ENCODE measurements around the gene DOLPP1.

Gene DOLPP1

DNA sequence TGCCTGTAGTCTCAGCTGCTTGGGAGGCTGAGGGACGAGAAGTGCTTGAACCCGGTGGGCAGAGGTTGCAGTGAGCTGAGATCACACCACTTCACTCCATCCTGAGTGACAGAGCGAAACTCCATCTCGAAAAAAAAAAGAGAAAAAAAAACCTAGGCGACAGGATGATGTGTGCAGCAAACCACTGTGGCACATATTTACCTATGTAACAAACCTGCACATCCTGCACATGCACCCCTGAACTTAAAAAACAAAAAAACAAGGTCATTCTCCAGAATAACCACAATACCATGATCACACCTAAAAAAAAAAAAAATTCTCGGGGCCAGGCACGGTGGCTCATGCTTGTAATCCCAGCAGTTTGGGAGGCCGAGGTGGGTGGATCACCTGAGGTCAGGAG is 7.5 kb upstream of the DOLPP1 start:
- Mint-ChIP-seq H3K4me3 (peak overlapping the region; percentile 31), H3K4me1 (ENCODE audit: low read depth) (peaks cover 16% of the 10 kb centered on the region), H3K27ac (peak overlapping the region; percentile 76), H3K27me3 (ENCODE audit: low read depth) (no peaks in the 10 kb centered on the region), H3K9me3 (no peaks in the 10 kb centered on the region), H3K36me3 (ENCODE audit: low read depth) (peaks cover 7% of the 10 kb centered on the region)

DNA sequence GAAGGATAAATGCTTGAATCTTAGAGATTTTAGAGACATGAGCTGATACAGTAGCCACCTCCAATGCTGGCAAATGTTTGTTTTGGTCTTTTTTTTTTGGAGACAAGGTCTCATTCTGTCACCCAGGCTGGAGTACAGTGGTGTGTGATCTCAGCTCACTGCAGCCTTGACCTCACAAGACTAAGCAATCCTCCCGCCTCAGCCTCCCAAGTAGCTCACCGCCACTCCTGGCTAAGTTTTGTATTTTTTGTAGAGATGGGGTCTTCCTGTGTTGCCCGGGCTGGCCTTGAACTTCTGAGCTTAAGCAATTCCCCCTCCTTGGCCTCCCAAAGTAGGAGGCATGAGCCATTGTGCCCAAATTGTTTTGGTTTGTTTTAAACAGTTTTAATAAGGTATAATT is 6.8 kb upstream of the DOLPP1 start:
- H3K27ac Mint-ChIP-seq: no peak overlapping the region
- H3K4me3 Mint-ChIP-seq: no peak overlapping the region
- H3K4me1 Mint-ChIP-seq (ENCODE audit: low read depth): peaks cover 14% of the 10 kb centered on the region
- peaks cover 2% of the 10 kb centered on the region for H3K36me3 Mint-ChIP-seq (ENCODE audit: low read depth)
- no peaks in the 10 kb centered on the region for H3K9me3 Mint-ChIP-seq
- H3K27me3 Mint-ChIP-seq (ENCODE audit: low read depth): no peaks in the 10 kb centered on the region

DNA sequence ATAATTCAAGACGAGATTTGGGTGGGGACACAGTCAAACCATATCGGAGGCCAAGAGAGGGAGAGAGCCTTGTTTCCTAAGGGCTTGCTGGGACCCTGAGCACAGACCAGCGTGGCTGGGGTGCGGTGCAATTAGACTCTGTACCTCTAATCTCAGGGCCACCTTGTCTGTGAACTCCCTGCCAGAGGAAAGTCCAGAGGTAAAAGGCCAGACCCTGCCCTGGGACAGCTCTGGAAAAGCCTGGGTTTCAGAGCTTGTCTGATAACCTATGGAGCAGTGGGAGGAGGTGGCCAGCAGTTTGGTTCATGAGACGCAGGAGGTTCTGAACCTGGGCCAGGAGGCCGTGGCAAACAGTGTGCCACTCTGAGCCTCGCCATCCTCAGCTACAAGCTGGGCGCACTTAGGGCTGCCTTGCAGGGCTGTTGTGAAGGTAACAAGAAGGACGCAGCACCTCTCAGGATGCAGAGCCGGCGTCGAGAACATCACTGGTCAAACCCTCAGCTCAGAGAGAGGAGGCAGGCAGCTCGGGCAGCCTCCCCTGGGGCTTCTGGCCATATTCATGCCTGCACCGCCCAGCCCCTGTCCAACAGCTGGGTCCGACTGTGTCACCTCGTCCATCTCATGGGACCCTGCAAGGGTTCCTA is 4.8 kb upstream of the DOLPP1 start:
- Mint-ChIP-seq H3K9me3 (no peaks in the 10 kb centered on the region), H3K4me3 (no peak overlapping the region), H3K27me3 (ENCODE audit: low read depth) (no peaks in the 10 kb centered on the region), H3K27ac (no peak overlapping the region), H3K36me3 (ENCODE audit: low read depth) (peaks cover 2% of the 10 kb centered on the region), H3K4me1 (ENCODE audit: low read depth) (peaks cover 22% of the 10 kb centered on the region)

DNA sequence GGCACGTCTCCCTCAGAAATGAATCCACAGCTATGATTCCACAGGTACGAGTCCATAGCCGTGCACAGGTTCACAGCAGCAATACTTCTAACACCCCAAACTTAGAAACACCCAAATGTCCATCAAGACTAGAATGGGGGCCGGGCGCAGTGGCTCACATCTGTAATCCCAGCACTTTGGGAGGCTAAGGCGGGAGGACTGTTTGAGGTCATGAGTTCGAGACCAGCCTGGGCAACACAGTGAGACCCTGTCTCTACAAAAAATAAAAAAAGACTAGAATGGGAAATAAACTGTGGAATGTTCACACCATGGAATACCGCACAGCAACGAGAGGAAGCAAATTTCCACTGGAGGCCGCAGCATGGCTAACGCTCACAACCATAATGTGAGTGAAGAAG is 4.3 kb upstream of the DOLPP1 start:
- H3K9me3 Mint-ChIP-seq: no peaks in the 10 kb centered on the region
- no peak overlapping the region for H3K27ac Mint-ChIP-seq
- H3K36me3 Mint-ChIP-seq (ENCODE audit: low read depth): peaks cover 2% of the 10 kb centered on the region
- peaks cover 23% of the 10 kb centered on the region for H3K4me1 Mint-ChIP-seq (ENCODE audit: low read depth)
- H3K27me3 Mint-ChIP-seq (ENCODE audit: low read depth): no peaks in the 10 kb centered on the region
- no peak overlapping the region for H3K4me3 Mint-ChIP-seq

DNA sequence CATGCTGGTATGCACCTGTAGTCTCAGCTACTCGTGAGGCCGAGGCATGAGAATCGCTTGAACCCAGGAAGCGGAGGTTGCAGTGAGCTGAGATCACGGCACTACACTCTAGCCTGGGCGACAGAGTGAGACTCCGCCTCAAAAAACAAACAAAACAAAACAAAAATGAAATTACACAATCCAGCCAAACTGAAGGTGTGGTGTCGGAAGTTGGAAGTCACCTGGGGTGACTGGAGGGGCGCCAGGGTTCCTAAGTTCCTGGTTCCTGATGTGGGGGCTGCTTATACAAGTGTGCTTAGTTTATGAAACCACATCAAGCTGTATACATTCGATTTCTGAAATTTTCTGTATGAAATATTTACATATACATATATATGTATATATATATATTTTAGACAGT is 3.7 kb upstream of the DOLPP1 start:
- H3K4me1 Mint-ChIP-seq (ENCODE audit: low read depth): peaks cover 26% of the 10 kb centered on the region
- H3K27ac Mint-ChIP-seq: no peak overlapping the region
- no peak overlapping the region for H3K4me3 Mint-ChIP-seq
- H3K9me3 Mint-ChIP-seq: no peaks in the 10 kb centered on the region
- H3K36me3 Mint-ChIP-seq (ENCODE audit: low read depth): no peaks in the 10 kb centered on the region
- no peaks in the 10 kb centered on the region for H3K27me3 Mint-ChIP-seq (ENCODE audit: low read depth)

DNA sequence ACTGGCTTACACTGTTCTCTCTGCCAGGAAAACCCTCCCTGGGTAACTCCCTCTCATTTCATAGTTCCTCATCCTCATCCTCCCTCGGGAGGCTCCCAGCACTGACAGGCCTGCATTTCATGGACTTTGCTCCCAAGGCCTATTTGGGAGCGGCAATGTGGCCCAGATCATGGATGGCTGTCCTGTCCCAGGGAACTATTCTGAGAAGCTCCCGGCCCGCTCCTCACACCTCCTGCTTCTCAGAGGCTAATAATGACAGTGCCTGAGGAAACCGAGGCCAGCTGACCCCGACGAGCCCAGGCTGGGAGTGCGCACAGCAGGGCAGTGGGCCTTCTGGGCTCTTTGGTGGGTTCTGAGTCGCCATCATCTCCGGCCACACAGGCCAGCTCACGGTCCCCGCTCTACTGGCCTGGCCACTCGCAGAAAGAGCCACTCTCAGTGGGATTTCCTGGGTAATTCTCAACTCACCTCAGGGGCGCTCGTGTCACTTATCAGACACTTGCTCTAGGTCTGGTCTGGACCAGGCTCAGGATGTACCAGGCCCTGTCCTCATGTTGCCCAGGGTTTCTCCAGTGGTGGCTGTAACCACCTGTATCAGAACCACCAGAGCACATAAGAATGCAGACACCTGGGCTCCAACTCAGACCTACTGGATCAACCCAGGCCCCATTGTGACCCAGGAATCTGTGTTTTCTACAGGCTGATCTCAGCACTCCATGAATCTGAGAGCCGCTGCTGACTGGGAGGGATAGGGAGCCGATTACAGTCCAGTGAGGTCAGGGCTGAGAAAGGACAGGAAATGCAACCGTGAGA is 2.0 kb upstream of the DOLPP1 start:
- Mint-ChIP-seq H3K4me1 (ENCODE audit: low read depth) (peaks cover 27% of the 10 kb centered on the region), H3K9me3 (no peaks in the 10 kb centered on the region), H3K4me3 (peak overlapping the region; percentile 58), H3K27ac (peak overlapping the region; percentile 15), H3K27me3 (ENCODE audit: low read depth) (no peaks in the 10 kb centered on the region), H3K36me3 (ENCODE audit: low read depth) (peaks cover 3% of the 10 kb centered on the region)

DNA sequence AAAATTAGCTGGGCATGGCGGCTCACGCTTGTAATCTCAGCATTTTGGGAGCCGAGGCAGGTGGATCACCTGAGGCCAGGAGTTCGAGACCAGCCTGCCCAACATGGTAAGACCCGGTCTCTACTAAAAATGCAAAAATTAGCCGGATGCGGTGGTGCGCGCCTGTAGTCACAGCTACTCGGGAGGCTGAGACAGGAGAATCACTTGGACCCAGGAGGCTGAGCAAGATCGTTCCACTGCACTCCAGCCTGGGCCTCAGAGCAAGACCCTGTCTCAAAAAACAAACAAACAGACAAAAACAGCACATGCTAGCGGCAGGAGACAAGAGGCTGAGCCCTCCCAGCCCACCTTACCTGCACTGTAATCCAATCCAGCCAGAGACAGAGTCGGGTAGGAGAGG is 1.1 kb upstream of the DOLPP1 start:
- Mint-ChIP-seq H3K4me3 (peak overlapping the region; percentile 88), H3K27me3 (ENCODE audit: low read depth) (no peaks in the 10 kb centered on the region), H3K36me3 (ENCODE audit: low read depth) (peaks cover 3% of the 10 kb centered on the region), H3K4me1 (ENCODE audit: low read depth) (peaks cover 27% of the 10 kb centered on the region), H3K27ac (no peak overlapping the region), H3K9me3 (no peaks in the 10 kb centered on the region)

DNA sequence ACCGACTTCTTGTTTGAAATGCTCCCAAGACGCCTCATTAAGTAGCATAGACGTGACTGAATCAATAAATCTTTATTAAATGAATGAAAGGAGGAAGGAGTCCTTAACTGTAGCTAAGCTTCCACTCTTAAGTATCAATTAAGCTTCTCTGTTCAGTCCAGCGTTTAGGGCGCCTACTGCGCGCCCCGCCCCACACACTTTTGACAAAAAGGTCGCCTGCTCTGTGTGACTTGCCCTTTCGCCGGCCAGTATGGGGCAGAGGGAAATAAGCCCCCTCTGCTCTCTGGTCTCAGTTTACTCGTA is 662 bp upstream of the DOLPP1 start:
- Mint-ChIP-seq H3K36me3 (ENCODE audit: low read depth) (peaks cover 4% of the 10 kb centered on the region), H3K9me3 (no peaks in the 10 kb centered on the region), H3K27me3 (ENCODE audit: low read depth) (no peaks in the 10 kb centered on the region), H3K27ac (no peak overlapping the region), H3K4me3 (peak overlapping the region; percentile 88), H3K4me1 (ENCODE audit: low read depth) (peaks cover 27% of the 10 kb centered on the region)

DNA sequence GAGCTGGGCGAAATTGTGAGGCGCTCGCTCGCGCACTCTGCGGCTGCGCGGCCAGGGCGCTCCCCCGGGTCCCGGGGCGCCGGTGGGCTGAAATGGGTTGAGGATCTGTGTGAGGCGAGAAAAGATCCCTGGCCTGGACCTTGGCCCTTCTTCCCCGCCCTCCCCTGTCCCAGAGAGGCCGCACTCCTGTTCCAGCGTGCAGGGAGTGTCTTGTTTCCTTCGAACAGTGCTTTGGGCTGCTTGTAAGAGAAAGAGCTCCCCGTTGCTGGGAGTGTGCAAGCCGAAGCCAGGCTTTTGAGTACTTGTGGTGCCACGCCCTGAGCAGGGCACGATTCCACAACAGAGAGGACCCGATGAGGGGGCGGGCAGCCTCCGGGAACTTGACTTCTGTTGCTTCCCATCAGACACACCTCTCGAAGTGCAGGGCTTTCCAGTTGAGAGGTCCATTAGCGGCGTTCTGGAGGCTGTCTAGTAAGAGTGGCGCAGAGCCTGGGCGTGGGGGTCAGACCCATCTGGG is 535 bp downstream of the DOLPP1 start:
- H3K27ac Mint-ChIP-seq: peak overlapping the region; percentile 62
- H3K27me3 Mint-ChIP-seq (ENCODE audit: low read depth): no peaks in the 10 kb centered on the region
- peak overlapping the region; percentile 88 for H3K4me3 Mint-ChIP-seq
- peaks cover 4% of the 10 kb centered on the region for H3K36me3 Mint-ChIP-seq (ENCODE audit: low read depth)
- H3K4me1 Mint-ChIP-seq (ENCODE audit: low read depth): peaks cover 27% of the 10 kb centered on the region
- no peaks in the 10 kb centered on the region for H3K9me3 Mint-ChIP-seq

DNA sequence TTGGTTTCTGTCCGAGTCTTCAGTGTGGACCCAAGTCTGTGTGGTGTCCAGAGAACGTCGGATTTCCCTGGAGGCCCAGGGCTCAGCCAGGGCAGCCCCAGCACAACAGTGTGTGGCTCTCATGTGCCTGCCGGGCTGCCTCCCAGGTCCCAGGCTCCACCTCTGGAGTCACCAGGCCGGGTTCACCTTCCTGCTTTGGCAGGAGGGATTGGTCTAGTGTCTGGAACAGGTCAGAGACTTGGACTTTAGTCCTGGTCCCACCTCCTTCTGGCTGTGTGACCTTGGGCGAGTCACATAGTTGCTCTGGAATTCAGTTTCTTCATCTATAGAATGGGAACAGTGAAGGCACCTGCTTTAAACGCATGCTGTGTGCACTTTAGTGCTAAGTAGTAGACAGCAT is 3.2 kb downstream of the DOLPP1 start:
- Mint-ChIP-seq H3K36me3 (ENCODE audit: low read depth) (peaks cover 4% of the 10 kb centered on the region), H3K4me1 (ENCODE audit: low read depth) (peaks cover 25% of the 10 kb centered on the region), H3K27me3 (ENCODE audit: low read depth) (no peaks in the 10 kb centered on the region), H3K27ac (no peak overlapping the region), H3K4me3 (no peak overlapping the region), H3K9me3 (no peaks in the 10 kb centered on the region)

DNA sequence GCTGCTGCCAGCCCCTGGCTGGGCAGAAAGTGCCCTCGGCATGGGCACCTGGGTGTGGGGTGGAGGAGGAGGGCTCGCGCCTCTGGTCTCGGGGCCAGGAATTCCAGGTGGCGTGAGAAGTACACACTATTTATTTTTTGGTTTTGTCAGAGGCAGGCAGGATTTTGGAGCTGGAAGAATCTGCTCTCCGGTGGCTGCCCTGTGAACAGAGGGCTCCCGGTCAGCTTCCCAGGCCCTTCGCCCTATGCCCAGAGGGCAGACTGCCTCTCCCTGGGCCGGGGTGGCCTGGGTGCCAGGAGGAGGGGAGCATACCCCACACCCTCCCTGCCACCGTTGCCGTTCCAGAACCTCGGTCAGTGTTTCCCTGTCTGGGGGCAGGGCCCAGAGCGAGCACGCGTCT is 8.3 kb downstream of the DOLPP1 start:
- no peaks in the 10 kb centered on the region for H3K4me1 Mint-ChIP-seq (ENCODE audit: low read depth)
- H3K9me3 Mint-ChIP-seq: no peaks in the 10 kb centered on the region
- no peaks in the 10 kb centered on the region for H3K27me3 Mint-ChIP-seq (ENCODE audit: low read depth)
- peaks cover 1% of the 10 kb centered on the region for H3K36me3 Mint-ChIP-seq (ENCODE audit: low read depth)
- no peak overlapping the region for H3K4me3 Mint-ChIP-seq
- no peak overlapping the region for H3K27ac Mint-ChIP-seq

DNA sequence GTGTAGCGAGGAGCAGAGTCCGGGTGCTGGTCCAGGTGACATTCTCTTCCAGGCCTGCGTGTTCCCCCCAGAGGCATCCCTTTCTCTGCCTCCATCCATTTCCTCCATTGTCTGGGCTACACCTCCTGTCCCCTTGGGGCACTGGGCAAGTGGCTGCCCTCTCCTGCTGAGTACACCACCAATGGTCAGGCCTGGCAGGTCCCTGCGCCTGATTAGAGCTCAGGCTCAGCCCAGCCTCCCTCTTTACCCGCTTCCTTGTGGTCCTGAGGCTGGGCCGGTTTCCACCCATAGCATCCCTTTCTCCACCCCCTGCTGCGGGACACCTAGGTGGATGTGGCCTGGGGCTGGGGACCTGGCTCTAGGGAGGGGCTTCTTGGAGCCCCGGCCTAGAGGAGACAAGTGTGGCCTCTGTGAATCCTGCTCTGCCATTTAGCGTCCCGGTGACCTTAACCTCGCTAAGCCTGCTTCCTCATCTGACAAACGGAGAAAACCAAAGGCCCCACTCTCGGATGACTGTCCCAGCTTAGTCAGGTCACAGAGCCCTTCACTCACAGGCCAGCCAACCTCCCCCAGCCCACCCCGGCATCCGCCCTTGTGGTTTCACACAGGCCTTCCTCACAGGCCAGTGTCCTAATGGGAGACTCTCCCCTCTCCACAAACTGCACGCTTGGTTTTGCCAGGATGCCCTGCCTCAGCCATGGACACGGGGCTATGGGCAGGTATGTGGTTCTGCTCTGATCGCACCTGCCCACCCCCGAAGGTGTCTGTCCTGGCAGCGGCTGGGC is 12.9 kb downstream of the DOLPP1 start:
- Mint-ChIP-seq H3K27ac (no peak overlapping the region), H3K36me3 (ENCODE audit: low read depth) (no peaks in the 10 kb centered on the region), H3K4me1 (ENCODE audit: low read depth) (no peaks in the 10 kb centered on the region), H3K27me3 (ENCODE audit: low read depth) (no peaks in the 10 kb centered on the region), H3K9me3 (no peaks in the 10 kb centered on the region), H3K4me3 (no peak overlapping the region)

DNA sequence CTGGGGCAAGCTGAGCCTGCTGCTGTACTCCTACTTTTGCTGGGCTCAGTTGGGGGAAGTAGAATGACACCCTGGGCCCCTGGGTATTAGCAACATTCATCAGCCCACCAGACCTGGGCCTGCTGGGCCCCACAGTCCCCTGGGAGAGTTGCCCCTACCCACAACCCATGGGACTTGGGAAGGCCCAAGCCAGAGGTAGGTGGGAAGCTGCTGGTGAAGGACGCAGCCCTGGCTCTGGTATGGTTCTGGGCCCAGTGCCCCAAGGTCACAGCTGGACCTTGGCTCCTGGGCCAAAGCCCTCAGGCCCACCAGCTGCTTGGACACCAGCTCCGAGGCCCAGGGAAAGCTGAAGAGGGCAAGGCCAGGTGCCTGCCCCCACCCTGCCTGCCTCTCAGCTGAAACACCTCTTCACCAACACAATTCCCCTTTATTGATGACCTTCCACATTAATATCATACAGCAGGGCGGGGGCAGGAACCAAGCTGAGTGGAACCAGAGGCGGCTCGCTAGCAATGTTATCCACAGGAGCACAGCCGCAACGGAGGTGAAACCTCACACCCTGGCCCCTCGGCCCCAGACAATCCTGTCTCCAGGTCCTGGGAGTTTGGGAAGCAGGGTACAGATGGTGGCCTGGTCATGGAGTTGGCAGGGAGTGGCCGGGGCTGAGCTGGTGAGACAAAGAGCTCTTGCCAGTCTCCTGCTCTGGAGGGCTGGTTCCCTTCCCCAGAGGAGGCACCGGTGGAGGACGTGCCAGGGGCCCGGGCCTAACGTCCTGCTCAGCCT is 13.7 kb downstream of the DOLPP1 start:
- H3K27ac Mint-ChIP-seq: no peak overlapping the region

DNA sequence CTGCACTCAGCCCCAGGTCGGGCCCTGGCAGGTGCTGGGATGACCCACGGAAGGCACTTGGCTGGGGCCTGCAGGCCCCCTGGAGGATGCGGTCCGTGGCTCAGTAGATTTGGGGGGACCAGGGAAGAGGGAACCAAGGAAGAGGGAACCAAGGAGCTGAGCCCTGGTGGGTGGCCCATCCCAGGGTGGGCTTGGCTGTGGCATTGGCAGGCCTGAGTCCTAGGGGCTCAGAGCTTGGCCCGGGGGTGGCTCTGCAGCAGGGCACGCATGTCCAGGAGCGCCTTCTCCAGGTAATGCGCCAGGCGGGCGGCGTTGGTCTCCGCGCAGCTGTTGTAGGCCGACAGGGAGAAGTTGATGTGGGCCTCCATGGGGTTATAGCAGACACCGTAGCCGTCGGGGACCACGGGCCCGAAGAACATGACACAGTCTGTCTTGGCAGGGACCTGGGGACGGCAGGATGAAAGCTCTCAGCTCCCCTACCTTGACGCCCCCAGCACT is 14.3 kb downstream of the DOLPP1 start:
- Mint-ChIP-seq H3K4me3 (no peak overlapping the region), H3K27me3 (ENCODE audit: low read depth) (no peaks in the 10 kb centered on the region), H3K9me3 (no peaks in the 10 kb centered on the region), H3K36me3 (ENCODE audit: low read depth) (no peaks in the 10 kb centered on the region), H3K27ac (no peak overlapping the region), H3K4me1 (ENCODE audit: low read depth) (no peaks in the 10 kb centered on the region)

More for the DNA sequence above, 13.7 kb downstream of the DOLPP1 start:
- Mint-ChIP-seq H3K4me3 (no peak overlapping the region), H3K9me3 (no peaks in the 10 kb centered on the region), H3K36me3 (ENCODE audit: low read depth) (no peaks in the 10 kb centered on the region), H3K4me1 (ENCODE audit: low read depth) (no peaks in the 10 kb centered on the region), H3K27me3 (ENCODE audit: low read depth) (no peaks in the 10 kb centered on the region)

All from T-helper 1 cell treated with Interleukin-12 subunit alpha and Interleukin-12 subunit beta and Interleukin-4 antibody, amounts not matched to agents 30 μg/mL and 1 μg/mL, for 36 hours (primary cell).